CD8-positive, alpha-beta memory T cell (primary cell): Measurements from ENCODE around the gene ASNSD1. TPM values are rescaled to one million over a fixed set of nuclear protein-coding genes. Genes with fewer than 3 reads are reported as not detected.

Experiments
- CTCF ChIA-PET: fragments of 350-600 bp; sonication (Branson Sonifier 250); formaldehyde crosslinking; loops from one replicate; lab custom pipeline; 2021; ENCODE audit warnings: antibody characterized with exemption; lab: Charles Lee
- POLR2A ChIA-PET: fragments of 350-600 bp; sonication (Branson Sonifier 250); formaldehyde crosslinking; loops from one replicate; lab custom pipeline; 2021; ENCODE audit warnings: antibody characterized with exemption; lab: Charles Lee
- DNase-seq, 5 donors: peaks; one replicate each; pipeline versions ENCODE4 v3.0.0 to v3.0.0-alpha.2; 2020 to 2022; ENCODE audit warnings: mixed read lengths in 1 of 5
- H3K27ac ChIP-seq: one replicate; pipeline ENCODE4 v1.7.0; 2013; ENCODE audit warnings: low read depth, mild to moderate bottlenecking, low read length, moderate library complexity
- H3K27me3 ChIP-seq: 2 replicates; pipeline ENCODE4 v1.7.0; 2013; ENCODE audit warnings: low read length, mild to moderate bottlenecking; ENCODE audit not compliant: insufficient read depth, poor library complexity, severe bottlenecking
- H3K36me3 ChIP-seq: 2 replicates; pipeline ENCODE4 v1.7.0; 2013; ENCODE audit warnings: mild to moderate bottlenecking, low read length, moderate library complexity; ENCODE audit not compliant: insufficient read depth
- H3K4me1 ChIP-seq: 2 replicates; pipeline ENCODE4 v1.7.0; 2013; ENCODE audit warnings: mild to moderate bottlenecking, low read length, moderate library complexity; ENCODE audit not compliant: insufficient read depth
- H3K4me3 ChIP-seq: 2 replicates; pipeline ENCODE4 v1.7.0; 2013; ENCODE audit warnings: mild to moderate bottlenecking, low read length
- H3K9me3 ChIP-seq: 2 replicates; pipeline ENCODE4 v1.7.0; 2013; ENCODE audit warnings: mild to moderate bottlenecking, low read length
- H3K27ac Mint-ChIP-seq, 8 donors: one replicate each; pipeline ENCODE4 v1.8.0; 2020 to 2021; ENCODE audit warnings: mixed read lengths in 8 of 8, mild to moderate bottlenecking in 6 of 8, inconsistent platforms in 3 of 8, moderate library complexity in 3 of 8
- H3K27me3 Mint-ChIP-seq, 2 donors: one replicate each; pipeline ENCODE4 v1.8.0; 2020 to 2021; ENCODE audit warnings: mixed read lengths in 2 of 2, mild to moderate bottlenecking in 1 of 2, moderate library complexity in 1 of 2
- H3K36me3 Mint-ChIP-seq, 3 donors: one replicate each; pipeline ENCODE4 v1.8.0; 2020 to 2021; ENCODE audit warnings: mixed read lengths in 3 of 3, inconsistent platforms in 1 of 3, mild to moderate bottlenecking in 1 of 3
- H3K4me1 Mint-ChIP-seq, 3 donors: one replicate each; pipeline ENCODE4 v1.8.0; 2020 to 2021; ENCODE audit warnings: mixed read lengths in 3 of 3, inconsistent platforms in 1 of 3, mild to moderate bottlenecking in 1 of 3
- H3K4me3 Mint-ChIP-seq, 7 donors: one replicate each; pipeline ENCODE4 v1.8.0; 2020 to 2021; ENCODE audit warnings: mixed read lengths in 7 of 7, mild to moderate bottlenecking in 6 of 7, moderate library complexity in 4 of 7, inconsistent platforms in 2 of 7
- H3K9me3 Mint-ChIP-seq, 5 donors: one replicate each; pipeline ENCODE4 v1.8.0; 2020 to 2022; ENCODE audit warnings: mixed read lengths in 5 of 5, mild to moderate bottlenecking in 3 of 5, moderate library complexity in 2 of 5, inconsistent platforms in 1 of 5
- polyA plus RNA-seq: library from polyadenylated mRNA; unstranded; fragments of 300-500 nt; fragmentation: Illumina TruSeq; gene quantifications from one replicate; pipeline ENCODE4 v1.2.3, GENCODE V29; 2021
- total RNA-seq, 2 experiments: library from RNA; stranded (reverse); gene quantifications; one replicate each; pipeline ENCODE4 v1.2.3, GENCODE V29; 2021

ASNSD1 gene
- total and polyA plus RNA-seq, 3 experiments from 2014 or later, result 54.2 to 61.9 (median 58.0) TPM

DNA sequence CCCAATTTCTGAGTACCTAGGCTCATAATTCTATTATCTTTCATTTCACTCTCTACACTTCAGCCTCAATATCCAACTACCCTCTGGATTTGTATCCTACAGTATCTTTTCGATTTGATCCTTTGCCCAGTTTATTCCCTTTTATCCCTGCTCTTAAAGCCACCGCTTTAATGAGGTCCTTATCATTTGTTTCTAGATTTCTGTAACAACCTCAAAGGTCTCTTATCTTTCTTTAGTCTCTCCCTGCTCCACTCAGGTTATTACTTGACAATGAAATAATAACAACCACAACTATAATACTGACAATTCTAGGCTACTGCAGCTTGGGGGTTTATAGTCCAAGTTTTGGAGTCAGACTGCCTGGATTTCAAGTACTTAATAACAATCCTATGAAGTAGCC is 25.9 kb upstream of the ASNSD1 start:
- ChIA-PET CTCF (interaction anchor here (0.8 to 1.1 kb wide), 2 partner anchors 9 to 55 kb away, joined by 3 read pairs; partner anchors contain the start of gene SLC40A1), POLR2A (no interaction called here)
- no peak overlapping the region for H3K4me3 ChIP-seq
- H3K27me3 Mint-ChIP-seq, result no peaks in the 10 kb centered on the region
- no peaks in the 10 kb centered on the region for H3K9me3 Mint-ChIP-seq
- H3K27ac ChIP-seq, result no peak overlapping the region
- no peaks in the 10 kb centered on the region for H3K36me3 ChIP-seq
- H3K4me3 Mint-ChIP-seq, result no peak overlapping the region
- H3K27me3 ChIP-seq, result no peaks in the 10 kb centered on the region
- no peak overlapping the region for H3K27ac Mint-ChIP-seq
- DNase-seq, result no peak
- H3K9me3 ChIP-seq, result no peaks in the 10 kb centered on the region
- no peaks in the 10 kb centered on the region for H3K4me1 ChIP-seq
- peaks cover 0 to 5% (median 4%) of the 10 kb centered on the region in 3 donors for H3K4me1 Mint-ChIP-seq
- peaks cover 0 to 2% (median 0%) of the 10 kb centered on the region in 3 donors for H3K36me3 Mint-ChIP-seq

DNA sequence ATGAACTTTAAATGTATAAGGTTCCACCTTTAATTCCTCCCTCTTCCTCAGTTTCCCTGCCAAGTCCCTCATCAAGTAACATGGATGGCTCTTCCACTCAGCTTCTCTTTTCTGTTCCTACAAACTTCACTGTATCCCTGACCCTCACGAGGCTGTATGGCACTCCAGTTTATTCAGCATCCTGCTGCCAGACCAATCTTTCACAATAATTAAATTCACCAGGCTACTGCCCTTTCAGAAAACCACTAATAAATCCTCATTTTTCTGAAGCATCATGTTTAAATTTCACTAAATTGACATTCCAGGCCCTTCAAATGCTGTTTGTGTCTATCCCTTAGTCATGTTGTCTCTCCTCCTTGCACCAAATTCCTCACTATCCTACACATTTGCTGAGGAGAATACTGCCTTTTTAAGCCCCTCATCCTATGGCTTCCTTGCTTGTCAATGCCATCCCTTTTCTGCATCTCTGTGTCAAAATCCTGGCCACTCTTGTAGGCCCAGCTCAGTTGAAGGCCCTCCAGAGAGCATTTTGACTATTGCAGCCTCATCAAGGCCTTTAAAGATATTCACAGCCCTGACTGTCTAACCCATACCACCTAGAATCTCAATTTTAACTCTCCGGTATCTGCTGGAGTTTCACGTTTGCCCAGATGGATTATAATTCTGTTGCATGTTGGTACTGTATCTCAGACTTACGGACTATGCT is 22.8 kb upstream of the ASNSD1 start:
- H3K36me3 ChIP-seq, result no peaks in the 10 kb centered on the region
- peak overlapping the region in 1 of 8 donors; percentile 25 for H3K27ac Mint-ChIP-seq
- no peaks in the 10 kb centered on the region for H3K4me1 ChIP-seq
- H3K27me3 Mint-ChIP-seq, result peaks cover 0 to 3% of the 10 kb centered on the region in 2 donors
- H3K4me3 Mint-ChIP-seq, result no peak overlapping the region
- H3K4me1 Mint-ChIP-seq, result peaks cover 0 to 5% (median 4%) of the 10 kb centered on the region in 3 donors
- no peak for DNase-seq
- H3K9me3 Mint-ChIP-seq, result no peaks in the 10 kb centered on the region
- ChIA-PET CTCF (no interaction called here), POLR2A (no interaction called here)
- H3K4me3 ChIP-seq, result no peak overlapping the region
- H3K27me3 ChIP-seq, result no peaks in the 10 kb centered on the region
- H3K27ac ChIP-seq, result no peak overlapping the region
- H3K36me3 Mint-ChIP-seq, result peaks cover 0 to 4% (median 0%) of the 10 kb centered on the region in 3 donors
- H3K9me3 ChIP-seq, result no peaks in the 10 kb centered on the region

- peaks cover 0 to 4% (median 0%) of the 10 kb centered on the region in 3 donors for H3K36me3 Mint-ChIP-seq
- H3K27ac ChIP-seq, result no peak overlapping the region
- no peaks in the 10 kb centered on the region for H3K9me3 Mint-ChIP-seq
- no peak overlapping the region for H3K27ac Mint-ChIP-seq
- peaks cover 0 to 5% (median 4%) of the 10 kb centered on the region in 3 donors for H3K4me1 Mint-ChIP-seq
- ChIA-PET POLR2A (no interaction called here), CTCF (no interaction called here)
- no peaks in the 10 kb centered on the region for H3K36me3 ChIP-seq
- H3K27me3 ChIP-seq, result no peaks in the 10 kb centered on the region
- H3K4me3 Mint-ChIP-seq, result no peak overlapping the region
- H3K4me3 ChIP-seq, result no peak overlapping the region
- peaks cover 0 to 3% of the 10 kb centered on the region in 2 donors for H3K27me3 Mint-ChIP-seq
- H3K9me3 ChIP-seq, result no peaks in the 10 kb centered on the region
- DNase-seq, result no peak
- no peaks in the 10 kb centered on the region for H3K4me1 ChIP-seq
Measured at GRCh38 chr2:189639007-189639609, 22.2 kb upstream of the ASNSD1 start.

DNA sequence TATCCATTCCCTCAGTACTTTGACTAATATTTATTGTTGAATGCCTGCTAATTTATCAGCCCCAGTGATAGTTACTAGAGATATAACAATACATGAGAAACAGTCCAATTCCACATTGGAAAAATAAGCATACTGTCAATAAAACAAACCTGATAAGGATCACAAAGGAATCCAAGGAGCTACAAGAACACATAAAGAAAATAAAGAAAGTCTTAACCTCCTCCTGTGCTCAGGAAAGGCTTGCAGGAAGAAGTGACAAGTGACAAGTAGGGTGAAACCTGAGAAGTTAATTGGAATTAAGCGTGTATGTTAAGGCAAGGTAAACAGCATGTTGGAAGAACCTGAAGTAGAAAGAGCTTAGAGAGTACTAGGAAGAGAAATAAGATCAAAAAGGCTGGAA is 20.3 kb upstream of the ASNSD1 start:
- peaks cover 0 to 3% of the 10 kb centered on the region in 2 donors for H3K27me3 Mint-ChIP-seq
- no peak overlapping the region for H3K4me3 ChIP-seq
- no peaks in the 10 kb centered on the region for H3K4me1 ChIP-seq
- H3K27ac ChIP-seq, result no peak overlapping the region
- no peaks in the 10 kb centered on the region for H3K9me3 ChIP-seq
- no peak overlapping the region for H3K4me3 Mint-ChIP-seq
- no peak for DNase-seq
- POLR2A ChIA-PET, result no interaction called here
- H3K4me1 Mint-ChIP-seq, result peaks cover 0 to 5% (median 4%) of the 10 kb centered on the region in 3 donors
- CTCF ChIA-PET, result interaction anchor here (1.2 kb wide), 1 partner anchor 20 kb away, joined by 3 read pairs; no protein-coding TSS in a partner anchor
- H3K36me3 Mint-ChIP-seq, result peaks cover 0 to 4% (median 0%) of the 10 kb centered on the region in 3 donors
- no peaks in the 10 kb centered on the region for H3K9me3 Mint-ChIP-seq
- H3K27ac Mint-ChIP-seq, result peak overlapping the region in 1 of 8 donors; percentile 15
- H3K36me3 ChIP-seq, result no peaks in the 10 kb centered on the region
- no peaks in the 10 kb centered on the region for H3K27me3 ChIP-seq

GRCh38 chr2:189641590-189641989 is 19.7 kb upstream of the ASNSD1 start:
- ChIA-PET POLR2A (no interaction called here), CTCF (interaction anchor here (1.2 kb wide), 1 partner anchor 19 kb away, joined by 3 read pairs; no protein-coding TSS in a partner anchor)
- Mint-ChIP-seq H3K4me1 (peaks cover 0 to 5% (median 4%) of the 10 kb centered on the region in 3 donors), H3K27me3 (peaks cover 0 to 3% of the 10 kb centered on the region in 2 donors), H3K9me3 (no peaks in the 10 kb centered on the region), H3K4me3 (no peak overlapping the region), H3K27ac (no peak overlapping the region), H3K36me3 (peaks cover 0 to 4% (median 0%) of the 10 kb centered on the region in 3 donors)
- H3K36me3 ChIP-seq, result no peaks in the 10 kb centered on the region
- H3K27me3 ChIP-seq, result no peaks in the 10 kb centered on the region
- no peaks in the 10 kb centered on the region for H3K9me3 ChIP-seq
- DNase-seq, result no peak
- H3K4me3 ChIP-seq, result no peak overlapping the region
- no peaks in the 10 kb centered on the region for H3K4me1 ChIP-seq
- H3K27ac ChIP-seq, result no peak overlapping the region

DNA sequence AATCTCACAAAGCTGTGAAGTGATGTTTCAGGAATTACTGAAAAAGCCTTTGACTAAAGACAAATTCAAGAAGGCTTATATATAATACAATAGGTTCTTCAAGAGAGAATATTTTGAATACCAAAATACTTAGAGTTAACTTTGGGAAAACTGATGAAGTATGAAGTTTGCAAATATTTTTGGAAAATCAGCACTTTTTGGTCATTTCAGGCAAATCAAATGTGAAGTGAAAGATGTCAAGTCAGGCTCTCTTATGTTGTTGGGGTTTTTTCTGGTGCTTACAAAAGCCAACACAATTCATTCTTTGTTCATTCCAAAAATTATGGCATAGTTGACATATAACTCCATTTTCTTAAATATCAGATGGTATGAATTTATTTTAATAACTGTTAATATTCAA is 14.7 kb upstream of the ASNSD1 start:
- Histone ChIP-seq H3K36me3 (no peaks in the 10 kb centered on the region), H3K4me3 (no peak overlapping the region), H3K4me1 (no peaks in the 10 kb centered on the region), H3K27me3 (no peaks in the 10 kb centered on the region), H3K9me3 (no peaks in the 10 kb centered on the region), H3K27ac (no peak overlapping the region)
- H3K4me3 Mint-ChIP-seq, result no peak overlapping the region
- ChIA-PET POLR2A (no interaction called here), CTCF (no interaction called here)
- H3K36me3 Mint-ChIP-seq, result no peaks in the 10 kb centered on the region
- DNase-seq, result no peak
- H3K4me1 Mint-ChIP-seq, result no peaks in the 10 kb centered on the region
- no peak overlapping the region for H3K27ac Mint-ChIP-seq
- H3K9me3 Mint-ChIP-seq, result no peaks in the 10 kb centered on the region
- peaks cover 0 to 5% of the 10 kb centered on the region in 2 donors for H3K27me3 Mint-ChIP-seq

GRCh38 chr2:189648846-189649509 is 12.3 kb upstream of the ASNSD1 start:
- POLR2A ChIA-PET, result no interaction called here
- peaks cover 0 to 1% (median 0%) of the 10 kb centered on the region in 5 donors for H3K9me3 Mint-ChIP-seq

More at GRCh38 chr2:189648846-189649509, 12.3 kb upstream of the ASNSD1 start:
- no peak for DNase-seq
- Mint-ChIP-seq H3K4me1 (no peaks in the 10 kb centered on the region), H3K27me3 (peaks cover 0 to 1% of the 10 kb centered on the region in 2 donors), H3K36me3 (peaks cover 0 to 7% (median 0%) of the 10 kb centered on the region in 3 donors), H3K27ac (no peak overlapping the region), H3K4me3 (no peak overlapping the region)
- no peaks in the 10 kb centered on the region for H3K36me3 ChIP-seq
- CTCF ChIA-PET, result no interaction called here
- H3K4me1 ChIP-seq, result no peaks in the 10 kb centered on the region
- no peaks in the 10 kb centered on the region for H3K27me3 ChIP-seq
- no peaks in the 10 kb centered on the region for H3K9me3 ChIP-seq
- no peak overlapping the region for H3K4me3 ChIP-seq
- H3K27ac ChIP-seq, result no peak overlapping the region
